ENCODE results near the gene TRIO.

The TRIO gene

DNA sequence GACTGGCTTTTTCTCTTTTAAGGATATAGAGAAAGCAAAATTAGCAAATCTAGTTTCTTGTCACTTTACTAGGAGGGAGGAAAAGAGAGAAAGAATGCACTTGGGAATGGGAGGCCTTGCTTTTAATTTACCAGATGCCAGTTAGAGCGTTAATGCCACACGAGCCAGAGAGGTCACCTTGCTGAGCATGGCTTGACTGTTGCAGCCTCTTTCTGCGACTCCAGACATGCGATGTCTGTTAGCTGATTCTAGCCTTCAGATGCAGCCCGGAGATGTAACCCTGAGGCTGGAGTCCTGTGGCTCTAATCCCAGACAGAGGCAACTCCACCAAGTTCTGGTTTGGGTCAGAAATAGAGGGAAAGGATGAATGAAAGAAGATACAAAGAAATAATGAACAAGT lies 152.5 kb downstream of the TRIO start:
- no peaks in the 10 kb centered on the region for H3K9me3 ChIP-seq (ENCODE audit: control insufficient read depth, insufficient read depth, low read depth, low read length)
- TF ChIP-seq ZNF518A (tag by site-specific recombination; conservative IDR thresholded peaks at IDR 0.05; ENCODE audit: low read depth): no peak
- no peak for TF ChIP-seq ZNF280D (tag by site-specific recombination; IDR thresholded peaks at IDR 0.05)
- no peak for TF ChIP-seq GFI1B (tag by site-specific recombination; IDR thresholded peaks at IDR 0.05)
- TF ChIP-seq PATZ1 (tag by site-specific recombination; IDR thresholded peaks at IDR 0.05): no peak
- ChIA-PET CTCF (no interaction called here), POLR2A (no interaction called here)
- H3K4me3 ChIP-seq (ENCODE audit: low read depth, low read length): no peak overlapping the region
- peaks cover 3% of the 10 kb centered on the region; the same call in 1 of the 2 replicates for H3K4me1 ChIP-seq (ENCODE audit: control insufficient read depth, insufficient read depth, low read length)
- H3K27ac ChIP-seq (ENCODE audit: extremely low read depth, low read depth, low read length): no peak overlapping the region
- peaks cover 29 to 54% of the 10 kb centered on the region in 2 experiments for H3K36me3 ChIP-seq (ENCODE audit: control insufficient read depth in 2 of 2, insufficient read depth in 1 of 2, low read length in 2 of 2)

DNA sequence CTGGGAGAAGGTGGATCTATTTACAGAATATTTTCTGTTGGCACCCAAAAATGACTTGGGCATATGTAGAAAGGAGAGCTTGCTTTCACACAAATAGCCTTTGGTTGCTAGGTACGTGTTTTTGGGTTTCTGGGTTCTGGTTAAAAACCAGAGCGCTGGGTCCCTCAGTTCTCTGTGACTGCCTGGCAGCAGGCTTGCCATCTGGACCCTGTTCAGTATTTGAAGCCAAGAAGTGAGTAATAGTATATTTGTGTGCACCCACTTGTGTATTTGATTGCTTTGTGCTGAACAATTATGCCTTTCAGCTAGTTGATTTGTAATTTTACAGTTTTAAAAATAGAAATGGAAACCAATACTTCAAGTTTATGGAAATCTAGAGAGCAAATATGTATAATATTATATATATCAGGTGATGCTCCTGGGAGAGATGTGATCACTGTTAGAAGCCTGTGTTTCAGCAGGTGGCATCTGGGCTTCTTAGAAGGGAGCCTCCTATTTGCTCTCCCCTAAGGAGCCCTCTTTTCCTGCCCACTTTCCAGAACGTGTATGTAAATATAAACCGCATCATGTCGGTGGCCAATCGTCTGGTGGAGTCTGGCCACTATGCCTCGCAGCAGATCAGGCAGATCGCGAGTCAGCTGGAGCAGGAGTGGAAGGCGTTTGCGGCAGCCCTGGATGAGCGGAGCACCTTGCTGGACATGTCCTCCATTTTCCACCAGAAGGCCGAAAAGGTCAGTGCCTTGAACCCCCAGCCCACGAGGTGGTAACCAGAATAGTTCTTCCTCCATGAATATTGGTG lies 153.6 kb downstream of the TRIO start:
- H3K27ac ChIP-seq (ENCODE audit: extremely low read depth, low read depth, low read length): no peak overlapping the region
- no peak for TF ChIP-seq GFI1B (tag by site-specific recombination; IDR thresholded peaks at IDR 0.05)
- no peak for TF ChIP-seq YY1 (tag by site-specific recombination; IDR thresholded peaks at IDR 0.05)
- TF ChIP-seq ZNF19 (tag by site-specific recombination; IDR thresholded peaks at IDR 0.05; ENCODE audit: low read depth): no peak
- no peak for TF ChIP-seq ZNF529 (tag by site-specific recombination; IDR thresholded peaks at IDR 0.05; ENCODE audit: insufficient replicate concordance)
- TF ChIP-seq ZNF843 (tag by site-specific recombination; IDR thresholded peaks at IDR 0.05): no peak
- TF ChIP-seq ZNF692 (tag by site-specific recombination; IDR thresholded peaks at IDR 0.05): no peak
- TF ChIP-seq ZNF600 (tag by site-specific recombination; IDR thresholded peaks at IDR 0.05): no peak
- no peak for TF ChIP-seq ZFP41 (tag by site-specific recombination; IDR thresholded peaks at IDR 0.05; ENCODE audit: borderline replicate concordance)
- TF ChIP-seq ZNF473 (tag by site-specific recombination; IDR thresholded peaks at IDR 0.05): no peak
- TF ChIP-seq BCL11A (tag by site-specific recombination; IDR thresholded peaks at IDR 0.05; ENCODE audit: low read depth): no peak
- TF ChIP-seq ZNF16 (tag by site-specific recombination; IDR thresholded peaks at IDR 0.05; ENCODE audit: low read depth): no peak
- TF ChIP-seq ZNF341 (tag by site-specific recombination; IDR thresholded peaks at IDR 0.05; ENCODE audit: low read depth): no peak
- peaks cover 3% of the 10 kb centered on the region; the same call in 1 of the 2 replicates for H3K4me1 ChIP-seq (ENCODE audit: control insufficient read depth, insufficient read depth, low read length)
- CTCF ChIA-PET: interaction anchor here (0.7 to 1.2 kb wide), 3 partner anchors 10 to 296 kb away, joined by 3 to 4 read pairs (median 3); no protein-coding TSS in a partner anchor
- POLR2A ChIA-PET: no interaction called here
- H3K9me3 ChIP-seq (ENCODE audit: control insufficient read depth, insufficient read depth, low read depth, low read length): no peaks in the 10 kb centered on the region
- H3K4me3 ChIP-seq (ENCODE audit: low read depth, low read length): no peak overlapping the region
- H3K36me3 ChIP-seq (ENCODE audit: control insufficient read depth in 2 of 2, insufficient read depth in 1 of 2, low read length in 2 of 2): peaks cover 17 to 52% of the 10 kb centered on the region in 2 experiments
